22Rv1 (cell line): ENCODE results near the gene FOSB.

Experiments
- ZFX ChIP-seq: fragments of 450-650 bp; IDR thresholded peaks from 2 replicates; pipeline ENCODE4 v1.6.1; 2017; ENCODE audit warnings: antibody characterized with exemption, borderline replicate concordance
- TF ChIP-seq, protein P1 (sequence below): fragments of 450-650 bp; IDR thresholded peaks from 2 replicates; pipeline ENCODE4 v1.5.1; 2017; ENCODE audit warnings: mild to moderate bottlenecking

DNA sequence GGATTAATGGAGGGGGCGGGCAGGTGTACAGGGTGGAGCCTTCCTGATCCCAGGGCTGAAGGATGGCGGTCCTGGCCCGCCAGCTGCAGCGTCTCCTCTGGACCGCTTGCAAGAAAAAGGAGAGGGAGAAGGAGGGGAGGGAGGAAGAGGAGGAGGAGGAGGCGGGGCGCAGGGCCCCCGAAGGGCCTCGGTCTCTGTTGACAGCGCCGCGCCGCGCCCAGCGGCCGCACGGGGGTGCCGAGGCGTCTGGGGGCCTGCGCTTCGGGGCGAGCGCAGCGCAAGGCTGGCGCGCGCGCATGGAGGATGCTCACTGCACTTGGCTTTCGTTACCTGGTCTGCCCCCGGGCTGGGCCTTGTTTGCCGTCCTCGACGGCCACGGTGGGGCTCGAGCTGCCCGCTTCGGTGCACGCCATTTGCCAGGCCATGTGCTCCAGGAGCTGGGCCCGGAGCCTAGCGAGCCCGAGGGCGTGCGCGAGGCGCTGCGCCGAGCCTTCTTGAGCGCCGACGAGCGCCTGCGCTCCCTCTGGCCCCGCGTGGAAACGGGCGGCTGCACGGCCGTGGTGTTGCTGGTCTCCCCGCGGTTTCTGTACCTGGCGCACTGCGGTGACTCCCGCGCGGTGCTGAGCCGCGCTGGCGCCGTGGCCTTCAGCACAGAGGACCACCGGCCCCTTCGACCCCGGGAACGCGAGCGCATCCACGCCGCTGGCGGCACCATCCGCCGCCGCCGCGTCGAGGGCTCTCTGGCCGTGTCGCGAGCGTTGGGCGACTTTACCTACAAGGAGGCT lies 30.8 kb downstream of the FOSB start, which contains the start of gene PPM1N:
- TF ChIP-seq, protein P1, sequence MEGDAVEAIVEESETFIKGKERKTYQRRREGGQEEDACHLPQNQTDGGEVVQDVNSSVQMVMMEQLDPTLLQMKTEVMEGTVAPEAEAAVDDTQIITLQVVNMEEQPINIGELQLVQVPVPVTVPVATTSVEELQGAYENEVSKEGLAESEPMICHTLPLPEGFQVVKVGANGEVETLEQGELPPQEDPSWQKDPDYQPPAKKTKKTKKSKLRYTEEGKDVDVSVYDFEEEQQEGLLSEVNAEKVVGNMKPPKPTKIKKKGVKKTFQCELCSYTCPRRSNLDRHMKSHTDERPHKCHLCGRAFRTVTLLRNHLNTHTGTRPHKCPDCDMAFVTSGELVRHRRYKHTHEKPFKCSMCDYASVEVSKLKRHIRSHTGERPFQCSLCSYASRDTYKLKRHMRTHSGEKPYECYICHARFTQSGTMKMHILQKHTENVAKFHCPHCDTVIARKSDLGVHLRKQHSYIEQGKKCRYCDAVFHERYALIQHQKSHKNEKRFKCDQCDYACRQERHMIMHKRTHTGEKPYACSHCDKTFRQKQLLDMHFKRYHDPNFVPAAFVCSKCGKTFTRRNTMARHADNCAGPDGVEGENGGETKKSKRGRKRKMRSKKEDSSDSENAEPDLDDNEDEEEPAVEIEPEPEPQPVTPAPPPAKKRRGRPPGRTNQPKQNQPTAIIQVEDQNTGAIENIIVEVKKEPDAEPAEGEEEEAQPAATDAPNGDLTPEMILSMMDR = no peak
- no peak for TF ChIP-seq ZFX
